ENCODE measurements around the gene CIPC. TPM values are rescaled to one million over a fixed set of nuclear protein-coding genes. Genes with fewer than 3 reads are reported as not detected.

Gene CIPC
- total and polyA plus RNA-seq, 9 of the 15 experiments (the other 6 are each of a cell fraction or from before 2014, with no cell fraction given): 5.0 to 16.9 (median 10.7) TPM

DNA sequence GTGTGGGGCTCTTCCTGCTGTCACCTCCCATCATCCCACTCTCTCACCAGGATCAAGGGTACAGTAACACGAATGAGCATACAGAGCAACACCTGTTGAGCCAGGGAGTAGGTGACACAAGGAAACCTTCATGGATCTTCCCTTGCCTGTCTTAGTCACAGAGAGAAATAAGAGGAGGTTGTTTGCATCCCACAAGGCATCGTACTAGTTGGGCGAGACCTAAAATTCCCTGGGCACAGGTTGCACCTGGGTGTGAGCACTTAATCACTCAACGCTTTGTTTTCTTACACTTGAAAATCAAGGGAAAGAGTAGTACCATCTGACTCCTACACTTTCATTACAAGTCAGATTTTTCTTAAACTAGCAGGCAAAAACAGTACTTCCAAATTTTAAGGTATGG, 16.6 kb downstream of the CIPC start:
- no peak for FAIRE-seq
- in situ Hi-C loops (cut with MboI): no loop called here
- H3K9me3 ChIP-seq (replicated peaks; ENCODE audit: control insufficient read depth, insufficient read depth, low read depth, low read length): no peaks in the 10 kb centered on the region
- ChIA-PET CTCF (ENCODE audit: low intra/inter-chr PET ratio) (no interaction called here), POLR2A (no interaction called here)
- DNase-seq (ENCODE audit: extremely low read depth in 1 of 4, low spot score in 3 of 4): no peak
- H3K4me3 ChIP-seq: no peak overlapping the region
- ATAC-seq: no peak
- no TSS peak for BruUV-seq (replicated peaks)
- intact Hi-C loops (cut with micrococcal nuclease): no loop called here
- H3K27me3 ChIP-seq (ENCODE audit: control insufficient read depth in 2 of 2, insufficient read depth in 2 of 2, low read length in 2 of 2): no peaks in the 10 kb centered on the region
- H3K27ac ChIP-seq (ENCODE audit: extremely low read depth, low read depth, low read length): no peak overlapping the region
- no peaks in the 10 kb centered on the region for H4K20me1 ChIP-seq (replicated peaks; ENCODE audit: control insufficient read depth, insufficient read depth, low read length)
- 97% methylated on average over 3 of the region's 4 CpGs for WGBS (ENCODE audit: insufficient coverage, low coverage, missing lambda C conversion rate)
- no peaks in the 10 kb centered on the region for H3K4me1 ChIP-seq (replicated peaks in 1 of 2; ENCODE audit: control insufficient read depth in 2 of 2, insufficient read depth in 2 of 2, low read length in 2 of 2)
- H3K79me2 ChIP-seq (ENCODE audit: control insufficient read depth, insufficient read depth, low read length): no peaks in the 10 kb centered on the region
- no peak overlapping the region for H3K4me2 ChIP-seq (ENCODE audit: insufficient read depth, low read length)
- no peak overlapping the region for H3K9ac ChIP-seq (ENCODE audit: insufficient read depth in 1 of 2, low read depth in 2 of 2, low read length in 2 of 2)
- no peaks in the 10 kb centered on the region for H3K9me1 ChIP-seq (ENCODE audit: control insufficient read depth, insufficient read depth, low read length)
- H2AFZ ChIP-seq (ENCODE audit: low read depth, low read length): no peak overlapping the region
- peaks cover 60% of the 10 kb centered on the region; the same call in 1 of the 3 replicates for H3K36me3 ChIP-seq (ENCODE audit: control insufficient read depth, insufficient read depth, low read length)
- TF ChIP-seq, protein P1, sequence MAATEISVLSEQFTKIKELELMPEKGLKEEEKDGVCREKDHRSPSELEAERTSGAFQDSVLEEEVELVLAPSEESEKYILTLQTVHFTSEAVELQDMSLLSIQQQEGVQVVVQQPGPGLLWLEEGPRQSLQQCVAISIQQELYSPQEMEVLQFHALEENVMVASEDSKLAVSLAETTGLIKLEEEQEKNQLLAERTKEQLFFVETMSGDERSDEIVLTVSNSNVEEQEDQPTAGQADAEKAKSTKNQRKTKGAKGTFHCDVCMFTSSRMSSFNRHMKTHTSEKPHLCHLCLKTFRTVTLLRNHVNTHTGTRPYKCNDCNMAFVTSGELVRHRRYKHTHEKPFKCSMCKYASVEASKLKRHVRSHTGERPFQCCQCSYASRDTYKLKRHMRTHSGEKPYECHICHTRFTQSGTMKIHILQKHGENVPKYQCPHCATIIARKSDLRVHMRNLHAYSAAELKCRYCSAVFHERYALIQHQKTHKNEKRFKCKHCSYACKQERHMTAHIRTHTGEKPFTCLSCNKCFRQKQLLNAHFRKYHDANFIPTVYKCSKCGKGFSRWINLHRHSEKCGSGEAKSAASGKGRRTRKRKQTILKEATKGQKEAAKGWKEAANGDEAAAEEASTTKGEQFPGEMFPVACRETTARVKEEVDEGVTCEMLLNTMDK (IDR thresholded peaks at IDR 0.05; ENCODE audit: borderline replicate concordance, insufficient read depth, low read depth, low read length, poor library complexity, severe bottlenecking): no peak
- TF ChIP-seq, protein P2, sequence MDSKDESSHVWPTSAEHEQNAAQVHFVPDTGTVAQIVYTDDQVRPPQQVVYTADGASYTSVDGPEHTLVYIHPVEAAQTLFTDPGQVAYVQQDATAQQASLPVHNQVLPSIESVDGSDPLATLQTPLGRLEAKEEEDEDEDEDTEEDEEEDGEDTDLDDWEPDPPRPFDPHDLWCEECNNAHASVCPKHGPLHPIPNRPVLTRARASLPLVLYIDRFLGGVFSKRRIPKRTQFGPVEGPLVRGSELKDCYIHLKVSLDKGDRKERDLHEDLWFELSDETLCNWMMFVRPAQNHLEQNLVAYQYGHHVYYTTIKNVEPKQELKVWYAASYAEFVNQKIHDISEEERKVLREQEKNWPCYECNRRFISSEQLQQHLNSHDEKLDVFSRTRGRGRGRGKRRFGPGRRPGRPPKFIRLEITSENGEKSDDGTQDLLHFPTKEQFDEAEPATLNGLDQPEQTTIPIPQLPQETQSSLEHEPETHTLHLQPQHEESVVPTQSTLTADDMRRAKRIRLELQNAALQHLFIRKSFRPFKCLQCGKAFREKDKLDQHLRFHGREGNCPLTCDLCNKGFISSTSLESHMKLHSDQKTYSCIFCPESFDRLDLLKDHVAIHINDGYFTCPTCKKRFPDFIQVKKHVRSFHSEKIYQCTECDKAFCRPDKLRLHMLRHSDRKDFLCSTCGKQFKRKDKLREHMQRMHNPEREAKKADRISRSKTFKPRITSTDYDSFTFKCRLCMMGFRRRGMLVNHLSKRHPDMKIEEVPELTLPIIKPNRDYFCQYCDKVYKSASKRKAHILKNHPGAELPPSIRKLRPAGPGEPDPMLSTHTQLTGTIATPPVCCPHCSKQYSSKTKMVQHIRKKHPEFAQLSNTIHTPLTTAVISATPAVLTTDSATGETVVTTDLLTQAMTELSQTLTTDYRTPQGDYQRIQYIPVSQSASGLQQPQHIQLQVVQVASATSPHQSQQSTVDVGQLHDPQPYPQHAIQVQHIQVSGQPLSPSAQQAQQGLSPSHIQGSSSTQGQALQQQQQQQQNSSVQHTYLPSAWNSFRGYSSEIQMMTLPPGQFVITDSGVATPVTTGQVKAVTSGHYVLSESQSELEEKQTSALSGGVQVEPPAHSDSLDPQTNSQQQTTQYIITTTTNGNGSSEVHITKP (IDR thresholded peaks at IDR 0.05; ENCODE audit: partially characterized antibody): no peak
- TF ChIP-seq ZNF274 (IDR thresholded peaks at IDR 0.05; ENCODE audit: borderline replicate concordance, low read depth, low read length) (no peak), OTX1 (CRISPR knock-in tag; IDR thresholded peaks at IDR 0.05) (no peak), CHD4 (IDR thresholded peaks at IDR 0.05; ENCODE audit: insufficient read depth, insufficient replicate concordance, low read depth, low read length, poor library complexity, severe bottlenecking) (no peak), PCBP2 (IDR thresholded peaks at IDR 0.05; ENCODE audit: low read depth, low read length, poor library complexity, severe bottlenecking) (no peak), CC2D1A (IDR thresholded peaks at IDR 0.05) (no peak), SRSF7 (optimal IDR thresholded peaks at IDR 0.05; ENCODE audit: low read depth, low read length) (no peak), ZSCAN32 (CRISPR knock-in tag; IDR thresholded peaks at IDR 0.05) (no peak), ZFPM2 (CRISPR knock-in tag; IDR thresholded peaks at IDR 0.05) (no peak), U2AF2 (optimal IDR thresholded peaks at IDR 0.05; ENCODE audit: low read depth, low read length) (no peak), NFATC3 (IDR thresholded peaks at IDR 0.05) (no peak), THAP12 (CRISPR knock-in tag; IDR thresholded peaks at IDR 0.05) (no peak), SAP30 (IDR thresholded peaks at IDR 0.05; ENCODE audit: borderline replicate concordance, insufficient read depth, low read depth, low read length, poor library complexity, severe bottlenecking) (no peak)
